Caco-2 (cell line): Measurements from ENCODE around the gene FNDC3B. TPM values are rescaled to one million over a fixed set of nuclear protein-coding genes. Genes with fewer than 3 reads are reported as not detected.

Experiments
- BruUV-seq: library from RNA; stranded (reverse); fragments of 400-500 nt; replicated peaks from 2 replicates; lab custom pipeline; 2021; lab: Mats Ljungman, UMichigan
- CTCF ChIA-PET: fragments of 300-600 bp; sonication (Branson Sonifier 250); formaldehyde crosslinking; loops from one replicate; lab custom pipeline; 2022; ENCODE audit warnings: antibody characterized with exemption; lab: Charles Lee
- POLR2A ChIA-PET: fragments of 300-600 bp; sonication (Branson Sonifier 250); formaldehyde crosslinking; loops from one replicate; lab custom pipeline; 2022; ENCODE audit warnings: antibody characterized with exemption; lab: Charles Lee
- DNase-seq, 2 experiments: peaks; one replicate each; pipeline versions ENCODE4 v3.0.0 to v3.0.0-alpha.2; 2020 to 2022
- H3K27me3 ChIP-seq: replicated peaks from 2 replicates; pipeline ENCODE4 v1.6.0; 2011; ENCODE audit warnings: low read length; ENCODE audit not compliant: control insufficient read depth, insufficient read depth
- H3K36me3 ChIP-seq: 2 replicates; pipeline ENCODE4 v1.5.1; 2011; ENCODE audit warnings: low read length; ENCODE audit not compliant: control insufficient read depth, insufficient read depth
- H3K4me1 ChIP-seq: fragments of 250-450 bp; sonication (Bioruptor Pico); 2 replicates; pipeline ENCODE4 v1.5.1; 2020; ENCODE audit warnings: mild to moderate bottlenecking
- H3K4me3 ChIP-seq: 2 replicates; pipeline ENCODE4 v1.5.1; 2011; ENCODE audit warnings: low read depth, mild to moderate bottlenecking, control low read depth, low read length
- H3K9me3 ChIP-seq: fragments of 250-450 bp; sonication (Bioruptor Pico); 2 replicates; pipeline ENCODE4 v1.5.1; 2020; ENCODE audit warnings: mild to moderate bottlenecking, moderate library complexity
- H3K27ac Mint-ChIP-seq: one replicate; pipeline ENCODE4 v1.8.0; 2022; ENCODE audit warnings: mixed read lengths; ENCODE audit not compliant: unreplicated experiment
- H3K27me3 Mint-ChIP-seq: one replicate; pipeline ENCODE4 v1.8.0; 2022; ENCODE audit warnings: mixed read lengths; ENCODE audit not compliant: insufficient read depth, unreplicated experiment
- H3K36me3 Mint-ChIP-seq: one replicate; pipeline ENCODE4 v1.8.0; 2022; ENCODE audit warnings: mild to moderate bottlenecking, mixed read lengths; ENCODE audit not compliant: insufficient read depth, unreplicated experiment
- H3K4me1 Mint-ChIP-seq: one replicate; pipeline ENCODE4 v1.8.0; 2022; ENCODE audit warnings: low read depth, mixed read lengths; ENCODE audit not compliant: unreplicated experiment
- H3K4me3 Mint-ChIP-seq: one replicate; pipeline ENCODE4 v1.8.0; 2022; ENCODE audit warnings: mild to moderate bottlenecking, moderate library complexity, mixed read lengths; ENCODE audit not compliant: unreplicated experiment
- H3K9me3 Mint-ChIP-seq: one replicate; pipeline ENCODE4 v1.8.0; 2022; ENCODE audit warnings: mixed read lengths; ENCODE audit not compliant: unreplicated experiment
- intact Hi-C: fragments of 100-400 bp; cut with micrococcal nuclease; formaldehyde crosslinking; loops from one replicate; pipeline ENCODE4 v1.10.0; 2022; ENCODE audit not compliant: unreplicated experiment
- total RNA-seq: library from RNA; stranded (reverse); gene quantifications from 2 replicates; pipeline ENCODE4 v1.2.3, GENCODE V29; 2022
- TF ChIP-seq, protein P1 (sequence below), 2 experiments: fragments of 200-600 bp in 1 of 2; IDR thresholded peaks; 1 replicate in 1 of 2; 2 replicates in 1 of 2; pipeline versions ENCODE4 v1.5.1 to v1.8.0; 2011 to 2022; ENCODE audit warnings: antibody characterized with exemption in 1 of 2, control low read depth in 1 of 2, inconsistent platforms in 1 of 2, low read depth in 1 of 2, low read length in 1 of 2, mild to moderate bottlenecking in 1 of 2, moderate library complexity in 1 of 2; ENCODE audit not compliant: insufficient read depth in 1 of 2, severe bottlenecking in 1 of 2, unreplicated experiment in 1 of 2

The FNDC3B gene
- total RNA-seq, 1 experiment from 2014 or later = 59.8 TPM

- peaks cover 24% of the 10 kb centered on the region for H3K4me1 Mint-ChIP-seq
- H3K36me3 ChIP-seq = no peaks in the 10 kb centered on the region
- H3K27me3 Mint-ChIP-seq = no peaks in the 10 kb centered on the region
- DNase-seq = no peak
- intact Hi-C loops = no loop called here
- H3K9me3 Mint-ChIP-seq = no peaks in the 10 kb centered on the region
- BruUV-seq = no TSS peak
- H3K27me3 ChIP-seq = no peaks in the 10 kb centered on the region
- H3K27ac Mint-ChIP-seq = no peak overlapping the region
- TF ChIP-seq, protein P1, sequence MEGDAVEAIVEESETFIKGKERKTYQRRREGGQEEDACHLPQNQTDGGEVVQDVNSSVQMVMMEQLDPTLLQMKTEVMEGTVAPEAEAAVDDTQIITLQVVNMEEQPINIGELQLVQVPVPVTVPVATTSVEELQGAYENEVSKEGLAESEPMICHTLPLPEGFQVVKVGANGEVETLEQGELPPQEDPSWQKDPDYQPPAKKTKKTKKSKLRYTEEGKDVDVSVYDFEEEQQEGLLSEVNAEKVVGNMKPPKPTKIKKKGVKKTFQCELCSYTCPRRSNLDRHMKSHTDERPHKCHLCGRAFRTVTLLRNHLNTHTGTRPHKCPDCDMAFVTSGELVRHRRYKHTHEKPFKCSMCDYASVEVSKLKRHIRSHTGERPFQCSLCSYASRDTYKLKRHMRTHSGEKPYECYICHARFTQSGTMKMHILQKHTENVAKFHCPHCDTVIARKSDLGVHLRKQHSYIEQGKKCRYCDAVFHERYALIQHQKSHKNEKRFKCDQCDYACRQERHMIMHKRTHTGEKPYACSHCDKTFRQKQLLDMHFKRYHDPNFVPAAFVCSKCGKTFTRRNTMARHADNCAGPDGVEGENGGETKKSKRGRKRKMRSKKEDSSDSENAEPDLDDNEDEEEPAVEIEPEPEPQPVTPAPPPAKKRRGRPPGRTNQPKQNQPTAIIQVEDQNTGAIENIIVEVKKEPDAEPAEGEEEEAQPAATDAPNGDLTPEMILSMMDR (IDR thresholded peaks at IDR 0.05; ENCODE audit: insufficient read depth in 1 of 2, low read depth in 1 of 2, low read length in 1 of 2, severe bottlenecking in 1 of 2, unreplicated experiment in 1 of 2) = no peak
- ChIA-PET POLR2A (no interaction called here), CTCF (no interaction called here)
- peaks cover 9% of the 10 kb centered on the region for H3K36me3 Mint-ChIP-seq
- peaks cover 5% of the 10 kb centered on the region; the same call in 1 of the 2 replicates for H3K4me1 ChIP-seq
- no peaks in the 10 kb centered on the region for H3K9me3 ChIP-seq
- no peak overlapping the region for H3K4me3 ChIP-seq
- no peak overlapping the region for H3K4me3 Mint-ChIP-seq
Observed at GRCh38 chr3:172219750-172220149, 180.4 kb downstream of the FNDC3B start.

- POLR2A ChIA-PET = no interaction called here
- H3K4me1 Mint-ChIP-seq = peaks cover 19% of the 10 kb centered on the region
- no peaks in the 10 kb centered on the region for H3K27me3 ChIP-seq
- H3K4me1 ChIP-seq = peaks cover 6% of the 10 kb centered on the region; the same call in 1 of the 2 replicates
- no peak overlapping the region for H3K4me3 Mint-ChIP-seq
- CTCF ChIA-PET = no interaction called here
- H3K9me3 ChIP-seq = no peaks in the 10 kb centered on the region
- no TSS peak for BruUV-seq
- no peak overlapping the region for H3K4me3 ChIP-seq
- TF ChIP-seq, protein P1 (IDR thresholded peaks at IDR 0.05; ENCODE audit: insufficient read depth in 1 of 2, low read depth in 1 of 2, low read length in 1 of 2, severe bottlenecking in 1 of 2, unreplicated experiment in 1 of 2) = no peak
- DNase-seq = no peak
- H3K9me3 Mint-ChIP-seq = no peaks in the 10 kb centered on the region
- H3K27me3 Mint-ChIP-seq = no peaks in the 10 kb centered on the region
- intact Hi-C loops = no loop called here
- no peaks in the 10 kb centered on the region for H3K36me3 ChIP-seq
- H3K36me3 Mint-ChIP-seq = peaks cover 9% of the 10 kb centered on the region
- no peak overlapping the region for H3K27ac Mint-ChIP-seq
Observed at GRCh38 chr3:172221547-172221946, 182.2 kb downstream of the FNDC3B start.

- Histone ChIP-seq H3K36me3 (no peaks in the 10 kb centered on the region), H3K27me3 (no peaks in the 10 kb centered on the region), H3K4me3 (no peak overlapping the region), H3K4me1 (peaks cover 6% of the 10 kb centered on the region; the same call in 1 of the 2 replicates), H3K9me3 (no peaks in the 10 kb centered on the region)
- no peaks in the 10 kb centered on the region for H3K9me3 Mint-ChIP-seq
- H3K27ac Mint-ChIP-seq = no peak overlapping the region
- ChIA-PET CTCF (no interaction called here), POLR2A (no interaction called here)
- H3K36me3 Mint-ChIP-seq = peaks cover 15% of the 10 kb centered on the region
- H3K4me3 Mint-ChIP-seq = no peak overlapping the region
- intact Hi-C loops = no loop called here
- TF ChIP-seq, protein P1 (IDR thresholded peaks at IDR 0.05; ENCODE audit: insufficient read depth in 1 of 2, low read depth in 1 of 2, low read length in 1 of 2, severe bottlenecking in 1 of 2, unreplicated experiment in 1 of 2) = no peak
- H3K27me3 Mint-ChIP-seq = no peaks in the 10 kb centered on the region
- BruUV-seq = no TSS peak
- no peak for DNase-seq
- peaks cover 19% of the 10 kb centered on the region for H3K4me1 Mint-ChIP-seq
Observed at GRCh38 chr3:172222478-172223071, 183.2 kb downstream of the FNDC3B start.
